ENCODE measurements around the gene TOP2A. TPM values are rescaled to one million over a fixed set of nuclear protein-coding genes. Genes with fewer than 3 reads are reported as not detected.

Gene TOP2A
- total RNA-seq, 1 experiment from 2014 or later: 230 TPM

GRCh38 chr17:40364906-40365305 lies 52.8 kb downstream of the TOP2A start:
- H4K91ac ChIP-seq (ENCODE audit: insufficient read length, low read depth, low read length): no peak overlapping the region
- Mint-ChIP-seq H3K27me3 (ENCODE audit: low read depth) (peaks cover 43% of the 10 kb centered on the region), H3K4me1 (peaks cover 22 to 35% of the 10 kb centered on the region in 2 experiments), H3K9me3 (no peaks in the 10 kb centered on the region; a peak in 1 of 5 replicates), H3K4me3 (peak overlapping the region in 1 of 2 experiments; percentile 82; a peak in 2 of 5 replicates), H3K36me3 (ENCODE audit: insufficient read depth in 1 of 3, low read depth in 3 of 3) (no peaks in the 10 kb centered on the region), H3K27ac (no peak overlapping the region)
- no peak overlapping the region for H2BK120ac ChIP-seq (ENCODE audit: low read depth, low read length, poor library complexity, severe bottlenecking)
- H3K23me2 ChIP-seq (ENCODE audit: insufficient read length, low read depth, low read length, poor library complexity, severe bottlenecking): peaks cover 10% of the 10 kb centered on the region
- H2BK5ac ChIP-seq (ENCODE audit: insufficient read length, low read length): no peak overlapping the region
- H3K4me1 ChIP-seq (ENCODE audit: insufficient read depth, low read length): peaks cover 3% of the 10 kb centered on the region
- peaks cover 9% of the 10 kb centered on the region; the same call in 1 of the 2 replicates for H3K27me3 ChIP-seq (ENCODE audit: insufficient read depth, low read length)
- H4K5ac ChIP-seq (ENCODE audit: insufficient read length, low read depth, low read length): no peak overlapping the region
- H3K14ac ChIP-seq (ENCODE audit: insufficient read depth, low read length): no peak overlapping the region
- H3K79me1 ChIP-seq (ENCODE audit: insufficient read depth, low read depth, low read length, poor library complexity, severe bottlenecking): no peaks in the 10 kb centered on the region
- H3T11ph ChIP-seq (ENCODE audit: low read length): no peak overlapping the region
- H4K8ac ChIP-seq (replicated peaks; ENCODE audit: insufficient read length, low read depth, low read length): no peak overlapping the region
- no peak overlapping the region for H3K27ac ChIP-seq (ENCODE audit: insufficient read length, low read depth, low read length)
- H2BK20ac ChIP-seq (ENCODE audit: low read depth, low read length, poor library complexity, severe bottlenecking): no peak overlapping the region
- H3K4me2 ChIP-seq (ENCODE audit: insufficient read depth, insufficient read length, low read length): no peak overlapping the region
- H3K56ac ChIP-seq (ENCODE audit: insufficient read length, low read depth, low read length): no peak overlapping the region
- no peak overlapping the region for H3K4ac ChIP-seq (ENCODE audit: low read depth, low read length)
- TF ChIP-seq CTCF (conservative IDR thresholded peaks at IDR 0.05): no peak
- no peak overlapping the region for H2AFZ ChIP-seq (ENCODE audit: low read length)
- no peak overlapping the region for H2BK12ac ChIP-seq (ENCODE audit: insufficient read length, low read depth, low read length)
- WGBS (ENCODE audit: extremely low coverage, insufficient read length, low lambda C conversion rate): no CpG with 5 or more reads among the region's 9 CpGs
- H4K20me1 ChIP-seq (ENCODE audit: control insufficient read depth, insufficient read depth, insufficient read length): no peaks in the 10 kb centered on the region
- DNase-seq: no peak
- H2BK15ac ChIP-seq (ENCODE audit: low read depth, low read length): no peak overlapping the region
- H3K18ac ChIP-seq (ENCODE audit: insufficient read length, low read depth, low read length): no peak overlapping the region
- no peak overlapping the region for H2AK5ac ChIP-seq (ENCODE audit: insufficient read length, low read length)
- no peaks in the 10 kb centered on the region for H3K79me2 ChIP-seq (ENCODE audit: insufficient read depth, low read length)
- no peaks in the 10 kb centered on the region for H3K9me3 ChIP-seq (ENCODE audit: control insufficient read depth, low read depth, low read length)
- H3K23ac ChIP-seq (ENCODE audit: insufficient read length, low read depth, low read length): no peak overlapping the region
- no peak overlapping the region for H3K9ac ChIP-seq (ENCODE audit: extremely low read depth, insufficient read length, low read length)
